SU-DHL-6 (cell line): ENCODE results near the gene KRTAP12-1.
"Not testable (repeated sequence)": the region's sequence is repeated elsewhere in the genome, so short reads cannot be mapped to it uniquely, and the experiment has no call there.

Source experiments
- EZH2phosphoT487 ChIP-seq: fragments of 200-600 bp; sonication (generic), shearing (Covaris generic); conservative IDR thresholded peaks from 2 replicates; pipeline ENCODE4 v1.6.1; 2018; ENCODE audit warnings: mild to moderate bottlenecking, antibody characterized with exemption, low read length, moderate library complexity, mixed read lengths
- TF ChIP-seq, protein P1 (sequence below): fragments of 200-600 bp; sonication (generic); IDR thresholded peaks from one replicate; pipeline ENCODE4 v1.5.1; 2017; ENCODE audit warnings: antibody characterized with exemption, mild to moderate bottlenecking, low read length, moderate library complexity; ENCODE audit not compliant: insufficient read depth, poor library complexity, severe bottlenecking

DNA sequence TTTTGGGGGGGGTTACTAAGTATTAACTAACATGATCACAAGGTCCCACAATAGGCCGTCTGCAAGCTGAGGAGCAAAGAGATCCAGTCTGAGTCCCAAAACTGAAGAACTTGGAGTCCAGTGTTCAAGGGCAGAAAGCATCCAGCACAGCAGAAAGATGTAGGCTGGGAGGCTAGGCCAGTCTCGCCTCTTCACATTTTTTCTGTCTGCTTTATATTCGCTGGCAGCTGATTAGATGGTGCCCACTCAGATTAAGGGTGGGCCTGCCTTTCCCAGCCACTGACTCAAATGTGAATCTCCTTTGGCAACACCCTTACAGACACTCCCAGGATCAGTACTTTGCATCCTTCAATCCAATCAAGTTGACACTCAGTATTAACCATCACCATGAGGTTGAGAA, 7.8 kb upstream of the KRTAP12-1 start:
- TF ChIP-seq, protein P1, sequence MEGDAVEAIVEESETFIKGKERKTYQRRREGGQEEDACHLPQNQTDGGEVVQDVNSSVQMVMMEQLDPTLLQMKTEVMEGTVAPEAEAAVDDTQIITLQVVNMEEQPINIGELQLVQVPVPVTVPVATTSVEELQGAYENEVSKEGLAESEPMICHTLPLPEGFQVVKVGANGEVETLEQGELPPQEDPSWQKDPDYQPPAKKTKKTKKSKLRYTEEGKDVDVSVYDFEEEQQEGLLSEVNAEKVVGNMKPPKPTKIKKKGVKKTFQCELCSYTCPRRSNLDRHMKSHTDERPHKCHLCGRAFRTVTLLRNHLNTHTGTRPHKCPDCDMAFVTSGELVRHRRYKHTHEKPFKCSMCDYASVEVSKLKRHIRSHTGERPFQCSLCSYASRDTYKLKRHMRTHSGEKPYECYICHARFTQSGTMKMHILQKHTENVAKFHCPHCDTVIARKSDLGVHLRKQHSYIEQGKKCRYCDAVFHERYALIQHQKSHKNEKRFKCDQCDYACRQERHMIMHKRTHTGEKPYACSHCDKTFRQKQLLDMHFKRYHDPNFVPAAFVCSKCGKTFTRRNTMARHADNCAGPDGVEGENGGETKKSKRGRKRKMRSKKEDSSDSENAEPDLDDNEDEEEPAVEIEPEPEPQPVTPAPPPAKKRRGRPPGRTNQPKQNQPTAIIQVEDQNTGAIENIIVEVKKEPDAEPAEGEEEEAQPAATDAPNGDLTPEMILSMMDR = not testable (repeated sequence)
- TF ChIP-seq EZH2phosphoT487 = not testable (repeated sequence)
